BLaER1 treated with 17β-estradiol and CSF1 and Interleukin-3, amounts not matched to agents 10 nM and 100 nM (cell line): Measurements from ENCODE around the gene SLIT1.

Experiments used
- H3K27ac ChIP-seq, 11 experiments: shearing (Covaris generic); formaldehyde crosslinking; 2 replicates each; pipeline ENCODE4 v1.8.1; 2022
- H3K27me3 ChIP-seq, 11 experiments: shearing (Covaris generic); formaldehyde crosslinking; 2 replicates each; pipeline ENCODE4 v1.8.1; 2022
- H3K36me3 ChIP-seq, 11 experiments: shearing (Covaris generic); formaldehyde crosslinking; 2 replicates each; pipeline ENCODE4 v1.8.1; 2022
- H3K4me1 ChIP-seq, 10 experiments: shearing (Covaris generic); formaldehyde crosslinking; 2 replicates each; pipeline ENCODE4 v1.8.1; 2022
- H3K4me2 ChIP-seq, 11 experiments: shearing (Covaris generic); formaldehyde crosslinking; 2 replicates each; pipeline ENCODE4 v1.8.1; 2022
- H3K4me3 ChIP-seq, 10 experiments: shearing (Covaris generic); formaldehyde crosslinking; 2 replicates each; pipeline ENCODE4 v1.8.1; 2022
- H3K9ac ChIP-seq, 11 experiments: shearing (Covaris generic); formaldehyde crosslinking; 2 replicates each; pipeline ENCODE4 v1.8.1; 2022
- H3K9me3 ChIP-seq, 11 experiments: shearing (Covaris generic); formaldehyde crosslinking; replicated peaks in 1 of 11; 2 replicates each; pipeline ENCODE4 v1.8.1; 2022
- H4K20me1 ChIP-seq, 11 experiments: shearing (Covaris generic); formaldehyde crosslinking; 2 replicates each; pipeline ENCODE4 v1.8.1; 2022
- Cebpa-rat ChIP-seq, 11 experiments: shearing (Covaris generic); IDR thresholded peaks; 2 replicates each; pipeline ENCODE4 v1.8.1; 2022

The SLIT1 gene

GRCh38 chr10:97119058-97119745, 66.6 kb downstream of the SLIT1 start:
- no peaks in the 10 kb centered on the region; a peak in 1 of 22 replicates for H3K27me3 ChIP-seq
- H3K4me2 ChIP-seq = peak overlapping the region in 5 of 11 experiments; percentile 4 to 44 (median 19); a peak in 7 of 22 replicates
- H3K36me3 ChIP-seq = no peaks in the 10 kb centered on the region
- TF ChIP-seq Cebpa-rat (IDR thresholded peaks at IDR 0.05) = no peak
- peaks cover 0 to 5% (median 0%) of the 10 kb centered on the region in 11 experiments; a peak in 2 of 22 replicates for H4K20me1 ChIP-seq
- H3K4me3 ChIP-seq = no peak overlapping the region
- H3K27ac ChIP-seq = no peak overlapping the region
- H3K4me1 ChIP-seq = peaks cover 0 to 30% (median 18%) of the 10 kb centered on the region in 10 experiments; a peak in 17 of 20 replicates
- H3K9me3 ChIP-seq = no peaks in the 10 kb centered on the region
- H3K9ac ChIP-seq = no peak overlapping the region

- Histone ChIP-seq H3K27ac (no peak overlapping the region), H3K9me3 (no peaks in the 10 kb centered on the region), H3K4me3 (no peak overlapping the region), H3K36me3 (no peaks in the 10 kb centered on the region), H4K20me1 (peaks cover 0 to 5% (median 0%) of the 10 kb centered on the region in 11 experiments; a peak in 2 of 22 replicates), H3K4me2 (peak overlapping the region in 1 of 11 experiments; percentile 2; a peak in 1 of 22 replicates), H3K9ac (no peak overlapping the region), H3K27me3 (no peaks in the 10 kb centered on the region; a peak in 1 of 22 replicates), H3K4me1 (peaks cover 0 to 30% (median 18%) of the 10 kb centered on the region in 10 experiments; a peak in 17 of 20 replicates)
- no peak for TF ChIP-seq Cebpa-rat (IDR thresholded peaks at IDR 0.05)
Measured at GRCh38 chr10:97117372-97117771, 68.4 kb downstream of the SLIT1 start.

GRCh38 chr10:97116462-97117162, 69.1 kb downstream of the SLIT1 start:
- Histone ChIP-seq H3K4me2 (peak overlapping the region in 9 of 11 experiments; percentile 39 to 84 (median 67); a peak in 18 of 22 replicates), H3K36me3 (no peaks in the 10 kb centered on the region), H3K9me3 (no peaks in the 10 kb centered on the region), H3K27me3 (peaks cover 0 to 7% (median 0%) of the 10 kb centered on the region in 11 experiments; a peak in 2 of 22 replicates), H3K4me1 (peaks cover 0 to 30% (median 18%) of the 10 kb centered on the region in 10 experiments; a peak in 17 of 20 replicates), H3K27ac (no peak overlapping the region), H3K9ac (peak overlapping the region in 1 of 11 experiments; percentile 28; a peak in 1 of 22 replicates), H3K4me3 (no peak overlapping the region), H4K20me1 (peaks cover 0 to 5% (median 0%) of the 10 kb centered on the region in 11 experiments; a peak in 2 of 22 replicates)
- TF ChIP-seq Cebpa-rat (IDR thresholded peaks at IDR 0.05) = no peak

GRCh38 chr10:97115846-97116245, 69.9 kb downstream of the SLIT1 start:
- H4K20me1 ChIP-seq = peaks cover 0 to 5% (median 0%) of the 10 kb centered on the region in 11 experiments; a peak in 2 of 22 replicates
- peak overlapping the region in 9 of 11 experiments; percentile 39 to 84 (median 67); a peak in 16 of 22 replicates for H3K4me2 ChIP-seq
- no peak overlapping the region for H3K4me3 ChIP-seq
- TF ChIP-seq Cebpa-rat (IDR thresholded peaks at IDR 0.05) = no peak
- H3K9ac ChIP-seq = 0 out of 22 replicates have a peak overlapping the region, but pooled peaks of 1 of the 11 experiments have one; percentile 28
- peaks cover 0 to 30% (median 18%) of the 10 kb centered on the region in 10 experiments; a peak in 17 of 20 replicates for H3K4me1 ChIP-seq
- H3K27ac ChIP-seq = no peak overlapping the region
- no peaks in the 10 kb centered on the region for H3K36me3 ChIP-seq
- no peaks in the 10 kb centered on the region for H3K9me3 ChIP-seq
- peaks cover 0 to 7% (median 0%) of the 10 kb centered on the region in 11 experiments; a peak in 2 of 22 replicates for H3K27me3 ChIP-seq

GRCh38 chr10:97111615-97112014, 74.1 kb downstream of the SLIT1 start:
- H4K20me1 ChIP-seq = peaks cover 0 to 5% (median 0%) of the 10 kb centered on the region in 11 experiments; a peak in 3 of 22 replicates
- H3K27ac ChIP-seq = no peak overlapping the region
- H3K9ac ChIP-seq = no peak overlapping the region
- H3K9me3 ChIP-seq = no peaks in the 10 kb centered on the region
- H3K4me3 ChIP-seq = no peak overlapping the region
- H3K4me1 ChIP-seq = peaks cover 0 to 20% (median 14%) of the 10 kb centered on the region in 10 experiments; a peak in 17 of 20 replicates
- H3K36me3 ChIP-seq = no peaks in the 10 kb centered on the region
- H3K27me3 ChIP-seq = peaks cover 0 to 19% (median 11%) of the 10 kb centered on the region in 11 experiments; a peak in 10 of 22 replicates
- no peak overlapping the region for H3K4me2 ChIP-seq
- TF ChIP-seq Cebpa-rat (IDR thresholded peaks at IDR 0.05) = no peak

GRCh38 chr10:97109547-97109946, 76.2 kb downstream of the SLIT1 start:
- no peak for TF ChIP-seq Cebpa-rat (IDR thresholded peaks at IDR 0.05)
- H4K20me1 ChIP-seq = peaks cover 0 to under 1% (median 0%) of the 10 kb centered on the region in 11 experiments; a peak in 2 of 22 replicates
- H3K27me3 ChIP-seq = peaks cover 0 to 19% (median 11%) of the 10 kb centered on the region in 11 experiments; a peak in 10 of 22 replicates
- no peak overlapping the region for H3K4me3 ChIP-seq
- H3K4me1 ChIP-seq = peaks cover 0 to 10% (median 6%) of the 10 kb centered on the region in 10 experiments; a peak in 7 of 20 replicates
- no peak overlapping the region for H3K9ac ChIP-seq
- peak overlapping the region in 5 of 11 experiments; percentile 2 to 36 (median 33); a peak in 6 of 22 replicates for H3K4me2 ChIP-seq
- no peak overlapping the region for H3K27ac ChIP-seq
- H3K36me3 ChIP-seq = no peaks in the 10 kb centered on the region
- no peaks in the 10 kb centered on the region for H3K9me3 ChIP-seq

GRCh38 chr10:97107551-97107950, 78.2 kb downstream of the SLIT1 start:
- Histone ChIP-seq H3K4me3 (no peak overlapping the region), H3K9me3 (no peaks in the 10 kb centered on the region), H3K9ac (no peak overlapping the region), H4K20me1 (peaks cover 0 to 6% (median 0%) of the 10 kb centered on the region in 11 experiments; a peak in 4 of 22 replicates), H3K27me3 (peaks cover 0 to 23% (median 12%) of the 10 kb centered on the region in 11 experiments; a peak in 12 of 22 replicates), H3K27ac (no peak overlapping the region), H3K36me3 (no peaks in the 10 kb centered on the region), H3K4me2 (no peak overlapping the region), H3K4me1 (peaks cover 0 to 13% (median 6%) of the 10 kb centered on the region in 10 experiments; a peak in 7 of 20 replicates)
- no peak for TF ChIP-seq Cebpa-rat (IDR thresholded peaks at IDR 0.05)

- no peak overlapping the region for H3K4me2 ChIP-seq
- no peak overlapping the region for H3K9ac ChIP-seq
- no peaks in the 10 kb centered on the region for H3K36me3 ChIP-seq
- no peak overlapping the region for H3K27ac ChIP-seq
- no peaks in the 10 kb centered on the region for H3K9me3 ChIP-seq
- H4K20me1 ChIP-seq = peaks cover 0 to 12% (median 4%) of the 10 kb centered on the region in 11 experiments; a peak in 5 of 22 replicates
- peaks cover 0 to 23% (median 12%) of the 10 kb centered on the region in 11 experiments; a peak in 13 of 22 replicates for H3K27me3 ChIP-seq
- H3K4me3 ChIP-seq = no peak overlapping the region
- no peak for TF ChIP-seq Cebpa-rat (IDR thresholded peaks at IDR 0.05)
- peaks cover 2 to 23% (median 14%) of the 10 kb centered on the region in 10 experiments; a peak in 16 of 20 replicates for H3K4me1 ChIP-seq
Measured at GRCh38 chr10:97106207-97106606, 79.6 kb downstream of the SLIT1 start.
